ENCODE data around the gene UNC13D. TPM values are rescaled to one million over a fixed set of nuclear protein-coding genes. Genes with fewer than 3 reads are reported as not detected.
"Not testable (repeated sequence)": the region's sequence is repeated elsewhere in the genome, so short reads cannot be mapped to it uniquely, and the experiment has no call there.

The UNC13D gene
- total RNA-seq, 2 donors from 2014 or later: 89.0 to 97.6 TPM

DNA sequence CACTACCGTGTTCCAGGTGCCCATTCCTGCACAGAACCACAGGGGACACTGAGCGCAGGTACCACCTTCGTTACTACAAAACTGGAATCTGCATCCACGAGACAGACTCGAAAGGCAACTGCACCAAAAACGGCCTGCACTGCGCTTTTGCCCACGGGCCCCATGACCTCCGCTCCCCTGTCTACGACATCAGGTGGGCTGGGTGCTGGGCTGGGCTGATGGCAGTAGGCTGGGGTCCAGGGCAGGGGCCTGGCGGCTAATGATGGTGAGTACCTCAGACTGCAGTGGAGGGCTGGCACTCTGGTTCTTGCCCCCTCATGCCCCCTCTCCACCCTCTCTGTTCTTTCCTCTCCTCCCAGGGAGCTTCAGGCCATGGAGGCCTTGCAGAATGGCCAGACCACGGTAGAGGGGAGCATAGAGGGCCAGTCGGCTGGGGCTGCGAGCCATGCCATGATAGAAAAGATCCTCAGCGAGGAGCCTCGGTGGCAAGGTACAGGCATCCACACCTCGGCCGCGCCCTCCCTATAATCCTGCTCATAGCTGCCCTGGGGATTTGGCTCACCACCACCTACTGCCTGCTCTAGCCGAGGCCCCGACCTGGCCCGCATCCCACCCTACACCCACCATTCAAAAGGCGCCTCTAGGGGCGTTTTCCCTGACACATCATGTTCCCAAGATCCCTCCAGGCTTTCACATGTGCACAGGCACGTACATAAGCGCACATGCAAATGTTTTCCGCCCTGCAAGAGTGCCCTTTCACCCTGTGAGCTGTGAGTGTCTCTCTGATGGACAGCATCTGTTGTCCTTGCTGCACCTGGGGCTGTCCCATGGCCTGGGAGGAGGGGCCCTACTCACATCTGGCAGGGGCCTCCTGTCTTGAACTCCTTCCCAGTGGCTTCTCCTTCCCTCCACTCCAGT lies 31.8 kb downstream of the UNC13D start:
- Mint-ChIP-seq H3K27ac (no peak overlapping the region), H3K9me3 (no peaks in the 10 kb centered on the region), H3K36me3 (ENCODE audit: insufficient read depth in 2 of 2) (peaks cover 0 to 3% of the 10 kb centered on the region in 2 donors), H3K4me1 (ENCODE audit: low read depth) (peaks cover 7% of the 10 kb centered on the region), H3K27me3 (ENCODE audit: low read depth) (no peaks in the 10 kb centered on the region), H3K4me3 (no peak overlapping the region)
- DNase-seq (no peak), ATAC-seq (replicated peaks in 1 of 2) (no peak)

DNA sequence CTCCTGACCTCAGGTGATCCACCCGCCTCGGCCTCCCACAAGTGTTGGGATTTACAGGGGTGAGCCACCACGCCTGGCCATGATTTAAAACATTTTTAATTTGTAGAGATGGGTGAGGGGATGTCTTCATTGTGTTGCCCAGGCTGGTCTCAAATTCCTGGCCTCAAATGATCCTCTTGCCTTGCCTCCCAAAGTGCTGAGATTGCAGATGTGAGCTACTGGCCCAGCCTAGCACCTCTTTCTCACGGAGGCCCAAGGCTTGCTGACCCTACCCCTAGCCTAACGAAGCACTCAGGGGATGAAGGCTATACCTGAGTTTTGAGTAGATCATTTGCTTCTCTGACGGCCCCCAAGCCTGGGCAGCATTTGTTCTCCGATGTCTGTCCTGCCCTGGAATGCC lies 33.0 kb downstream of the UNC13D start:
- no peaks in the 10 kb centered on the region for H3K9me3 Mint-ChIP-seq
- ATAC-seq (replicated peaks in 1 of 2) (no peak), DNase-seq (no peak)
- H3K27ac Mint-ChIP-seq: no peak overlapping the region
- H3K4me1 Mint-ChIP-seq (ENCODE audit: low read depth): peaks cover 7% of the 10 kb centered on the region
- no peak overlapping the region for H3K4me3 Mint-ChIP-seq
- H3K36me3 Mint-ChIP-seq (ENCODE audit: insufficient read depth in 2 of 2): peaks cover 0 to 3% of the 10 kb centered on the region in 2 donors
- no peaks in the 10 kb centered on the region for H3K27me3 Mint-ChIP-seq (ENCODE audit: low read depth)

- not testable (repeated sequence) for H3K36me3 Mint-ChIP-seq (ENCODE audit: insufficient read depth in 2 of 2); H3K27me3 Mint-ChIP-seq (ENCODE audit: low read depth); ATAC-seq (replicated peaks in 1 of 2); H3K4me3 Mint-ChIP-seq; H3K4me1 Mint-ChIP-seq (ENCODE audit: low read depth); DNase-seq; H3K27ac Mint-ChIP-seq; H3K9me3 Mint-ChIP-seq
Observed at GRCh38 chr17:75810756-75811155, 33.4 kb downstream of the UNC13D start.

DNA sequence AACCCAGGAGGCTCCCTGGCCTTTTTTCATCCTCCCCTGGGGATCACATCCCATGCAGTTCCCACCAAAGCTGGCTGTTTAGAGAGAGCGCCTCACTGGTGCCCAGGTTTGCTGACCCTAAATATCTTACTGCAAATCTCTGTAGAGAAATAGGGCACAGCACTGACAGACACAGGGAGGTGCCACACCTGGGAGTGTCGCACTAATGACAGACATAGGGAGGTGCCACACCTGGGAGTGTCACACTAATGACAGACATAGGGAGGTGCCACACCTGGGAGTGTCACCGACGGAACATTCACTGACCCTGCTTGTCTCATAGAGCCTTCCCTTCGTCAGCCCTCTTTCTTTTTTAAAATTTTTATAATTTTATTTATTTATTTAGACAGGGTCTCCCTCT lies 34.0 kb downstream of the UNC13D start:
- Mint-ChIP-seq H3K4me1 (ENCODE audit: low read depth) (peaks cover 7% of the 10 kb centered on the region), H3K27me3 (ENCODE audit: low read depth) (no peaks in the 10 kb centered on the region), H3K36me3 (ENCODE audit: insufficient read depth in 2 of 2) (peaks cover 0 to 3% of the 10 kb centered on the region in 2 donors), H3K9me3 (no peaks in the 10 kb centered on the region), H3K27ac (no peak overlapping the region), H3K4me3 (no peak overlapping the region)
- ATAC-seq (replicated peaks in 1 of 2) (no peak), DNase-seq (no peak)

DNA sequence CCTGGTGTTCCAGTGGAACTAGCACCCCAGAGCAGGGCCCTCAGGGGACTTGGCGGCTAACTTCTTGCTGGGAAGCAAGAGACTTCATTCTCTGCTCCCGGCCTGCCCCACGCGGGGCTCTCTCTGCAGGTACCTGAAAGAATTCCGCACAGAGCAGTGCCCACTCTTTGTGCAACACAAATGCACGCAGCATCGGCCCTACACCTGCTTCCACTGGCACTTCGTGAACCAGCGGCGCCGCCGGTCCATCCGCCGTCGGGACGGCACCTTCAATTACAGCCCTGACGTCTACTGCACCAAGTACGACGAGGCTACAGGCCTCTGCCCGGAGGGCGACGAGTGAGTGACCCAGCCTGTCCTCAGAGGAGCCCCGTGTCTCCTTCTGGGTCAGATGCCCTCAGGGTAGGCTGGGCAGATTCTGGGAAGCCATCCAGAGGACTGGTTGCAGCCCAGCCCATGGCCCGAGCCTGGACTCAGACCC lies 34.5 kb downstream of the UNC13D start:
- no peak overlapping the region for H3K27ac Mint-ChIP-seq

DNA sequence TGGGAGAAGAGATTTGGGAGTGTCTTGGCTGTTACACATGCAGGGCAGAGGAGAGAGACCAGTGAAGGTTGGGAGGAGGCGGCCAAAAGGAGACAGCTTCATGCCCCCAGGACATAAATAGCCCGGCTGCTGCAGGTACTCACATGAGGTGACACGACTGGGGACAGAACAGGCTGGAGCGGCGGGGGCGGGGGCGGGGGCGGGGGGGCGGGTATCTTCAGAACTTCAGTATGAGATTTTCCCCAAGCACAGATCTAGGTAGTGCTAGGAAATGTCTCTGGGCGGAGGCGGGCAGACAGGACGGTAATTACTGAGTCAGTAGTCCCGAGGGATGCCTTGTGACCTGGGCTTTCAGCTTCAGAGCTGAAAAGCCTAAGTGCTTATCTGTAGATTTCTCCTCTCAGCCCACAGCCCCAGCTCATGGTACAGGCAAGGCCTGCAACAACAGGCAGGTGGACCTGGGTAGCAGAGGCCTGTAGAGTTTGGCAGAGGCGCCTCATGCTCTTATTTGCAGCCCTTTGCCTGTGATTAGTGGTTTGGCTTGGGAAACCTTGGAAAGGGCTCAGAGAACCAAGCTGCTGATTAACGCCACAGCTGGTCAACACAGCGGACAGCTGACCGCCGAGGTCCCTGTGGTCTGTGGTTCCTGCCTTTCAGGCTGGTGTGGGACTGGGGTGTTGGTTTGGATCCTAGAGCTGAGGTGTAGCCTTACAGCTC lies 35.1 kb downstream of the UNC13D start:
- H3K9me3 Mint-ChIP-seq: no peaks in the 10 kb centered on the region
- peak in 1 of 2 donors; percentile 44 for ATAC-seq (replicated peaks in 1 of 2)
- peaks cover 8% of the 10 kb centered on the region for H3K4me1 Mint-ChIP-seq (ENCODE audit: low read depth)
- no peak overlapping the region for H3K4me3 Mint-ChIP-seq
- no peak for DNase-seq
- H3K36me3 Mint-ChIP-seq (ENCODE audit: insufficient read depth in 2 of 2): peaks cover 0 to 3% of the 10 kb centered on the region in 2 donors
- H3K27me3 Mint-ChIP-seq (ENCODE audit: low read depth): no peaks in the 10 kb centered on the region
- H3K27ac Mint-ChIP-seq: peak overlapping the region; percentile 26

More for the DNA sequence above, 34.5 kb downstream of the UNC13D start:
- no peaks in the 10 kb centered on the region for H3K27me3 Mint-ChIP-seq (ENCODE audit: low read depth)
- ATAC-seq (replicated peaks in 1 of 2) (no peak), DNase-seq (no peak)
- peaks cover 0 to 3% of the 10 kb centered on the region in 2 donors for H3K36me3 Mint-ChIP-seq (ENCODE audit: insufficient read depth in 2 of 2)
- no peak overlapping the region for H3K4me3 Mint-ChIP-seq
- no peaks in the 10 kb centered on the region for H3K9me3 Mint-ChIP-seq
- H3K4me1 Mint-ChIP-seq (ENCODE audit: low read depth): peaks cover 7% of the 10 kb centered on the region

- Mint-ChIP-seq H3K4me1 (ENCODE audit: low read depth) (peaks cover 14% of the 10 kb centered on the region), H3K9me3 (no peaks in the 10 kb centered on the region), H3K36me3 (ENCODE audit: insufficient read depth in 2 of 2) (peaks cover 0 to 3% of the 10 kb centered on the region in 2 donors), H3K4me3 (no peak overlapping the region), H3K27ac (peak overlapping the region; percentile 26), H3K27me3 (ENCODE audit: low read depth) (no peaks in the 10 kb centered on the region)
- no peak for ATAC-seq (replicated peaks in 1 of 2)
- DNase-seq: no peak
Observed at GRCh38 chr17:75808549-75808904, 35.7 kb downstream of the UNC13D start.

- Mint-ChIP-seq H3K27ac (peak overlapping the region; percentile 26), H3K27me3 (ENCODE audit: low read depth) (no peaks in the 10 kb centered on the region), H3K36me3 (ENCODE audit: insufficient read depth in 2 of 2) (peaks cover 0 to 3% of the 10 kb centered on the region in 2 donors), H3K4me1 (ENCODE audit: low read depth) (peaks cover 17% of the 10 kb centered on the region), H3K4me3 (no peak overlapping the region), H3K9me3 (no peaks in the 10 kb centered on the region)
- no peak for ATAC-seq (replicated peaks in 1 of 2)
- DNase-seq: no peak
Observed at GRCh38 chr17:75807861-75808260, 36.3 kb downstream of the UNC13D start.

GRCh38 chr17:75806822-75807500 lies 37.2 kb downstream of the UNC13D start:
- H3K27me3 Mint-ChIP-seq (ENCODE audit: low read depth): no peaks in the 10 kb centered on the region
- H3K9me3 Mint-ChIP-seq: no peaks in the 10 kb centered on the region
- H3K27ac Mint-ChIP-seq: no peak overlapping the region
- peaks cover 17% of the 10 kb centered on the region for H3K4me1 Mint-ChIP-seq (ENCODE audit: low read depth)
- H3K36me3 Mint-ChIP-seq (ENCODE audit: insufficient read depth in 2 of 2): peaks cover 0 to 3% of the 10 kb centered on the region in 2 donors
- H3K4me3 Mint-ChIP-seq: no peak overlapping the region
- ATAC-seq (replicated peaks in 1 of 2) (no peak), DNase-seq (no peak)

DNA sequence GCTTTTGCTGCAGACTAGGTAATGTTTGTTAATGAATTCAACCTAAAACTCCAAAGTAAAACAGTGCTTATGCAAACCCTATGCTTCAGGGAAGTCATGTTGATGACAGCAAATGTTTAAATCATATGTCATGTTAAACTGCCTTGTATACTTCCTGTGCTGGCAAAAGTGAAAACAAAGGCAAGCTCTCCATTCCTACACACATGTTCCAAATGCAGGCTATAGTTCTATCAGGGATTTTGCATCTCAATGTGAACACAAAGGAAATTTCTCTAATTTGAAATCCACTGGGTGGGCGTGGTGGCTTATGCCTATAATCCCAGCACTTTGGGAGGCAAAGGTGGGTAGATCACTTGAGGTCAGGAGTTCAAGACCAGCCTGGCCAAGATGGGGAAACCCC lies 40.3 kb downstream of the UNC13D start:
- no peak overlapping the region for H3K4me3 Mint-ChIP-seq
- no peak overlapping the region for H3K27ac Mint-ChIP-seq
- H3K36me3 Mint-ChIP-seq (ENCODE audit: insufficient read depth in 2 of 2): peaks cover 1 to 2% of the 10 kb centered on the region in 2 donors
- no peaks in the 10 kb centered on the region for H3K9me3 Mint-ChIP-seq
- ATAC-seq (replicated peaks in 1 of 2) (no peak), DNase-seq (no peak)
- no peaks in the 10 kb centered on the region for H3K27me3 Mint-ChIP-seq (ENCODE audit: low read depth)
- H3K4me1 Mint-ChIP-seq (ENCODE audit: low read depth): peaks cover 17% of the 10 kb centered on the region

DNA sequence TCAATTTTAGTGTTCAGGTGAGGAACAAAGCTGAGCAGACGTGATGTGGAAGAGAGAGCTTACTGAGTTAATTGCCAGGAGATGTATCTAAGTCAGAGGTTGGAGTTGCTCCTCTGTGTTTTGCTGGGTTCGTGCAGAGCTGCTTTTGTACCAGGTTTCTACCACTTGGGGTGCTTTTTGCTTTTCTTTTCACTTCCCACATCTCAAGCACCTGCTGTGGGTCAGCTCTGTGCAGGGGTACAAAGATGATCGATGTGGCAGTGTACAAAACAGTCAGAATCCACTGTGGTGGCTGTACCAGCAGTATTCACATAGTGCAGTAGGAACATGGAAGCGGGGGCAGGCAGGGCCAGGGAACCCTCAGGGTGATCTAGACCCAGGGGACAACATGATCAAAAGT lies 44.8 kb downstream of the UNC13D start:
- DNase-seq: no peak
- Mint-ChIP-seq H3K36me3 (ENCODE audit: insufficient read depth in 2 of 2) (peaks cover 2 to 3% of the 10 kb centered on the region in 2 donors), H3K9me3 (no peaks in the 10 kb centered on the region), H3K27me3 (ENCODE audit: low read depth) (no peaks in the 10 kb centered on the region), H3K4me3 (no peak overlapping the region), H3K4me1 (ENCODE audit: low read depth) (peaks cover 10% of the 10 kb centered on the region), H3K27ac (no peak overlapping the region)
- no peak for ATAC-seq (replicated peaks in 1 of 2)

GRCh38 chr17:75795820-75796607 lies 48.2 kb downstream of the UNC13D start:
- no peaks in the 10 kb centered on the region for H3K9me3 Mint-ChIP-seq
- DNase-seq: no peak
- peaks cover 2 to 3% of the 10 kb centered on the region in 2 donors for H3K36me3 Mint-ChIP-seq (ENCODE audit: insufficient read depth in 2 of 2)
- no peak overlapping the region for H3K27ac Mint-ChIP-seq
- no peak for ATAC-seq (replicated peaks in 1 of 2)
- peaks cover 20% of the 10 kb centered on the region for H3K4me1 Mint-ChIP-seq (ENCODE audit: low read depth)
- no peak overlapping the region for H3K4me3 Mint-ChIP-seq
- H3K27me3 Mint-ChIP-seq (ENCODE audit: low read depth): no peaks in the 10 kb centered on the region
